SK-MEL-5 (cell line): ENCODE measurements around the gene MGAT5. TPM values are rescaled to one million over a fixed set of nuclear protein-coding genes. Genes with fewer than 3 reads are reported as not detected.

Experiments
- DNase-seq: peaks from one replicate; pipeline ENCODE4 v3.0.0-alpha.2; 2016; ENCODE audit warnings: low read depth, low spot score
- in situ Hi-C: cut with HindIII; loops from 2 replicates; pipeline ENCODE4 v1.10.0; 2016; ENCODE audit warnings: low sequenced_read_pairs, high pct_unique_total_duplicates, low pct_unique_long_range_greater_than_20kb
- total RNA-seq: library from RNA; depleted of rRNA; stranded (reverse); fragments of >200 nt; shearing (Covaris generic); gene quantifications from 2 replicates; pipeline ENCODE4 v1.2.3, GENCODE V29; 2014

Gene MGAT5
- total RNA-seq, 1 experiment from 2014 or later = 24.7 TPM

- in situ Hi-C loops = no loop called here
These were observed 26.2 kb upstream of the MGAT5 start for GRCh38 chr2:134227666-134228065.

GRCh38 chr2:134228493-134228903 lies 25.4 kb upstream of the MGAT5 start:
- in situ Hi-C loops = no loop called here
- peak; percentile 37 for DNase-seq

More at GRCh38 chr2:134227666-134228065, 26.2 kb upstream of the MGAT5 start:
- DNase-seq = no peak

GRCh38 chr2:134229540-134229939 lies 24.3 kb upstream of the MGAT5 start:
- in situ Hi-C loops = no loop called here
- DNase-seq = no peak

GRCh38 chr2:134230885-134231284 lies 23.0 kb upstream of the MGAT5 start:
- in situ Hi-C loops = no loop called here

GRCh38 chr2:134231301-134231964 lies 22.4 kb upstream of the MGAT5 start:
- in situ Hi-C loops = no loop called here

More at GRCh38 chr2:134230885-134231284, 23.0 kb upstream of the MGAT5 start:
- no peak for DNase-seq

GRCh38 chr2:134231965-134232340 lies 21.9 kb upstream of the MGAT5 start:
- in situ Hi-C loops = no loop called here
- DNase-seq = no peak

More at GRCh38 chr2:134231301-134231964, 22.4 kb upstream of the MGAT5 start:
- no peak for DNase-seq

GRCh38 chr2:134232461-134232860 lies 21.4 kb upstream of the MGAT5 start:
- DNase-seq = no peak
- in situ Hi-C loops = no loop called here

GRCh38 chr2:134232868-134233727 lies 20.8 kb upstream of the MGAT5 start:
- in situ Hi-C loops = no loop called here

GRCh38 chr2:134233728-134234136 lies 20.1 kb upstream of the MGAT5 start:
- no peak for DNase-seq
- in situ Hi-C loops = no loop called here

More at GRCh38 chr2:134232868-134233727, 20.8 kb upstream of the MGAT5 start:
- no peak for DNase-seq

GRCh38 chr2:134234535-134234934 lies 19.3 kb upstream of the MGAT5 start:
- in situ Hi-C loops = no loop called here
- no peak for DNase-seq

- no peak for DNase-seq
- in situ Hi-C loops = no loop called here
These were observed 18.2 kb upstream of the MGAT5 start for GRCh38 chr2:134235510-134236144.

- no peak for DNase-seq
- in situ Hi-C loops = no loop called here
These were observed 15.5 kb upstream of the MGAT5 start for GRCh38 chr2:134238371-134238770.

GRCh38 chr2:134240061-134240460 lies 13.8 kb upstream of the MGAT5 start:
- in situ Hi-C loops = no loop called here
- DNase-seq = no peak

GRCh38 chr2:134241911-134242310 lies 12.0 kb upstream of the MGAT5 start:
- in situ Hi-C loops = no loop called here
- no peak for DNase-seq

- DNase-seq = no peak
- in situ Hi-C loops = no loop called here
These were observed 10.6 kb upstream of the MGAT5 start for GRCh38 chr2:134243244-134243643.

GRCh38 chr2:134244086-134244485 lies 9.8 kb upstream of the MGAT5 start:
- no peak for DNase-seq
- in situ Hi-C loops = no loop called here

GRCh38 chr2:134244587-134244986 lies 9.3 kb upstream of the MGAT5 start:
- DNase-seq = no peak
- in situ Hi-C loops = no loop called here

GRCh38 chr2:134245340-134245984 lies 8.4 kb upstream of the MGAT5 start:
- DNase-seq = peak; percentile 77
- in situ Hi-C loops = no loop called here
